H1 (cell line): ENCODE results near the gene C9orf40. TPM values are rescaled to one million over a fixed set of nuclear protein-coding genes. Genes with fewer than 3 reads are reported as not detected.

Experiments
- BRCA1 ChIP-seq: IDR thresholded peaks from 2 replicates; pipeline ENCODE4 v1.6.1; 2012; ENCODE audit warnings: low read depth, low read length, improper control_type of control experiment
- EZH2 ChIP-seq: fragments of 200-600 bp; sonication (generic); IDR thresholded peaks from 2 replicates; pipeline ENCODE4 v1.7.1; 2012; ENCODE audit warnings: low read depth, mild to moderate bottlenecking, moderate library complexity, low read length, inconsistent platforms; ENCODE audit not compliant: severe bottlenecking
- HDAC6 ChIP-seq: IDR thresholded peaks from one replicate; pipeline ENCODE4 v1.7.1; 2012; ENCODE audit warnings: low read depth, mild to moderate bottlenecking, inconsistent platforms, low read length, moderate library complexity
- RBBP5 ChIP-seq: IDR thresholded peaks from 2 replicates; pipeline ENCODE4 v1.7.1; 2012; ENCODE audit warnings: low read depth, mild to moderate bottlenecking, inconsistent platforms, low read length, moderate library complexity, borderline replicate concordance
- SIRT6 ChIP-seq: IDR thresholded peaks from one replicate; pipeline ENCODE4 v1.7.1; 2012; ENCODE audit warnings: low read length, inconsistent platforms
- TAF7 ChIP-seq: optimal IDR thresholded peaks from 2 replicates; pipeline ENCODE3; 2011; ENCODE audit warnings: low read depth, mild to moderate bottlenecking, inconsistent platforms, low read length, moderate library complexity, borderline replicate concordance
- ZNF274 ChIP-seq: IDR thresholded peaks from 2 replicates; pipeline ENCODE4 v1.7.0; 2012; ENCODE audit warnings: low read length, borderline replicate concordance; ENCODE audit errors: extremely low read depth
- polyA plus RNA-seq, 7 experiments: library from polyadenylated mRNA; depleted of rRNA in 3 of 7; stranded (reverse) in 5 of 7; unstranded in 2 of 7; fragments of >200 nt in 5 of 7; fragments of 200-250 nt in 2 of 7; gene quantifications; 1 replicate in 5 of 7; 2 replicates in 1 of 7; 4 replicates in 1 of 7; pipeline versions ENCODE4 v1.2.1 to v1.2.3, GENCODE V29; 2011 to 2013; ENCODE audit warnings: missing spikeins in 2 of 7, mixed read lengths in 2 of 7
- total RNA-seq: library from RNA; stranded (reverse); fragmentation: NEBNext Ultra II Directional; extraction: Animal tissue kit (Norgen Biotek cat#: 25700); gene quantifications from 2 replicates; pipeline ENCODE4 v1.2.1, GENCODE V29; 2021
- TF ChIP-seq, protein P1 (sequence below): IDR thresholded peaks from 2 replicates; pipeline ENCODE4 v1.6.1; 2012; ENCODE audit warnings: inconsistent platforms

C9orf40 gene
- total and polyA plus RNA-seq, 2 of the 8 experiments (the other 6 are each of a cell fraction or from before 2014, with no cell fraction given) = 3.6 to 11.2 TPM

- TF ChIP-seq RBBP5 = no peak
- no peak for TF ChIP-seq SIRT6
- TF ChIP-seq HDAC6 = no peak
- no peak for TF ChIP-seq EZH2
- TF ChIP-seq BRCA1 = no peak
- TF ChIP-seq ZNF274 = no peak
- no peak for TF ChIP-seq TAF7
- TF ChIP-seq, protein P1, sequence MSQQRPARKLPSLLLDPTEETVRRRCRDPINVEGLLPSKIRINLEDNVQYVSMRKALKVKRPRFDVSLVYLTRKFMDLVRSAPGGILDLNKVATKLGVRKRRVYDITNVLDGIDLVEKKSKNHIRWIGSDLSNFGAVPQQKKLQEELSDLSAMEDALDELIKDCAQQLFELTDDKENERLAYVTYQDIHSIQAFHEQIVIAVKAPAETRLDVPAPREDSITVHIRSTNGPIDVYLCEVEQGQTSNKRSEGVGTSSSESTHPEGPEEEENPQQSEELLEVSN = no peak
- TF ChIP-seq, all 59 proteins: peak for 0
Measured at GRCh38 chr9:74974558-74974957, 21.8 kb upstream of the C9orf40 start (continued).
